AML-193 (cell line): Measurements from ENCODE around the gene CHD9.
A peak's percentile ranks its signal among the peaks of the same experiment; 100 is the strongest.
"Not testable (repeated sequence)": the region's sequence is repeated elsewhere in the genome, so short reads cannot be mapped to it uniquely, and the experiment has no call there.

ENCODE experiments used
- DNase-seq, 2 experiments: peaks; one replicate each; lab custom pipeline; 2025; lab: John Stamatoyannopoulos, UW

Gene CHD9

GRCh38 chr16:53131363-53132071 lies 76.7 kb downstream of the CHD9 start:
- peak in 1 of 2 experiments; percentile 25 for DNase-seq

GRCh38 chr16:53132406-53132805 lies 77.6 kb downstream of the CHD9 start:
- no peak for DNase-seq

- no peak for DNase-seq
Observed at GRCh38 chr16:53135329-53135728, 80.5 kb downstream of the CHD9 start.

GRCh38 chr16:53142823-53143568 lies 88.2 kb downstream of the CHD9 start:
- no peak for DNase-seq

GRCh38 chr16:53147500-53148065 lies 92.8 kb downstream of the CHD9 start:
- no peak for DNase-seq

GRCh38 chr16:53150769-53151168 lies 96.0 kb downstream of the CHD9 start:
- no peak for DNase-seq

GRCh38 chr16:53152329-53152728 lies 97.5 kb downstream of the CHD9 start:
- no peak for DNase-seq

- no peak for DNase-seq
Observed at GRCh38 chr16:53153130-53153529, 98.3 kb downstream of the CHD9 start.

GRCh38 chr16:53154513-53154912 lies 99.7 kb downstream of the CHD9 start:
- DNase-seq, result no peak

- no peak for DNase-seq
Observed at GRCh38 chr16:53156516-53156915, 101.7 kb downstream of the CHD9 start.

- peak; percentile 43 to 58 for DNase-seq
Observed at GRCh38 chr16:53159781-53160436, 105.1 kb downstream of the CHD9 start.

GRCh38 chr16:53166099-53166498 lies 111.3 kb downstream of the CHD9 start:
- DNase-seq, result no peak

- no peak for DNase-seq
Observed at GRCh38 chr16:53168744-53169143, 114.0 kb downstream of the CHD9 start.

GRCh38 chr16:53172517-53172916 lies 117.7 kb downstream of the CHD9 start:
- DNase-seq, result no peak

GRCh38 chr16:53175118-53175517 lies 120.3 kb downstream of the CHD9 start:
- no peak for DNase-seq

- DNase-seq, result no peak
Observed at GRCh38 chr16:53176434-53176833, 121.6 kb downstream of the CHD9 start.

GRCh38 chr16:53183442-53183841 lies 128.7 kb downstream of the CHD9 start:
- DNase-seq, result no peak

GRCh38 chr16:53185741-53186140 lies 130.9 kb downstream of the CHD9 start:
- DNase-seq, result not testable (repeated sequence)

GRCh38 chr16:53187775-53188174 lies 133.0 kb downstream of the CHD9 start:
- no peak for DNase-seq

- DNase-seq, result no peak
Observed at GRCh38 chr16:53191413-53191812, 136.6 kb downstream of the CHD9 start.

GRCh38 chr16:53198933-53199332 lies 144.1 kb downstream of the CHD9 start:
- no peak for DNase-seq

GRCh38 chr16:53201900-53202299 lies 147.1 kb downstream of the CHD9 start:
- no peak for DNase-seq

- no peak for DNase-seq
Observed at GRCh38 chr16:53202398-53202797, 147.6 kb downstream of the CHD9 start.
